Left ventricle myocardium superior (tissue), 1 donor: ENCODE measurements around the gene SFMBT2. TPM values are rescaled to one million over a fixed set of nuclear protein-coding genes. Genes with fewer than 3 reads are reported as not detected.
A peak's percentile ranks its signal among the peaks of the same experiment; 100 is the strongest.

ENCODE experiments used
- ATAC-seq: fragments of 200-7000 bp; cut with Tn5 transposase; one replicate; pipeline ENCODE4 v1.9.1; 2020; ENCODE audit warnings: mild to moderate bottlenecking, moderate library complexity
- DNase-seq: peaks from one replicate; pipeline ENCODE4 v3.0.0-alpha.2; 2020
- intact Hi-C: fragments of 100-400 bp; cut with micrococcal nuclease; formaldehyde crosslinking; loops from one replicate; pipeline ENCODE4 v1.11.0; 2022
- total RNA-seq: library from RNA; stranded (reverse); fragmentation: NEBNext Ultra II Directional; extraction: Animal tissue kit (Norgen Biotek cat#: 25700); gene quantifications from one replicate; pipeline ENCODE4 v1.2.1, GENCODE V29; 2021
- donor health status: DM: no; HTN: yes; CAD: no; lungs with severe emphysema.

The SFMBT2 gene
- total RNA-seq, 1 donor from 2014 or later, result 11.0 TPM

DNA sequence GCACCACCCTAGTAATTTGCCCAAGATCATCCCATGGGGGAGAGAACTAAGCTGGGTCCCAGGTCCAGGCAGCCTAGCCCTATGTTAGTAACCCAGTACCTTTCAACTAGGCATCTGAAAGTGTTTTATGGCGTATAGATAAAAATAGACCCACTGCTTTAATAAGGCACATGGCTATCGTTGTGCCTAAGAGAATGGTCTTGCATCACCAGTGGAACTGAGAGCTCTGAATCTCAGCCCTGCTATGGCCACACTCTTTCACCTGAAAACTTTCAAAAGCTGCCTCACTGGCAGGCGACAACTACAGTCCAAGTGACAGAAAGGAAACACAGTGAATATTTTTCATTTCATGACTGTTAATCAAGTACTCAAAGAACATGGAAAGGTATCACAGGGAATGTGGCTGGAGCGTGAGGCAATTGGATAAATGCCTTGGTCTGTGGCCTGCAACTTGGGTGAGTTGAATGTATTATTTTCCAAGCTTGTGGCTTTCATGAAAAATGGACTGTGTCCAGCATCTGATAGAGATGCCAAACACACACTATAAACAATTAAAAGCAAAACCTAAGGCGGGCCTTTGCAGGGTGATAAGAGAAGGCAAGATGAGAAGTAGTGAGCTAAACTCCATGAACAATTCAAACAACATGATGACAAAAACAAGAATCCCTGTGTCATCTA lies 18.0 kb upstream of the SFMBT2 start:
- DNase-seq (no peak), ATAC-seq (no peak)
- intact Hi-C loops, result loop anchor here (10.0 kb wide), 1 partner anchor 514 kb away; no protein-coding TSS in a partner anchor

GRCh38 chr10:7426349-7426748 lies 15.5 kb upstream of the SFMBT2 start:
- intact Hi-C loops, result loop anchor here (10.0 kb wide), 1 partner anchor 512 kb away; no protein-coding TSS in a partner anchor
- ATAC-seq (no peak), DNase-seq (no peak)

DNA sequence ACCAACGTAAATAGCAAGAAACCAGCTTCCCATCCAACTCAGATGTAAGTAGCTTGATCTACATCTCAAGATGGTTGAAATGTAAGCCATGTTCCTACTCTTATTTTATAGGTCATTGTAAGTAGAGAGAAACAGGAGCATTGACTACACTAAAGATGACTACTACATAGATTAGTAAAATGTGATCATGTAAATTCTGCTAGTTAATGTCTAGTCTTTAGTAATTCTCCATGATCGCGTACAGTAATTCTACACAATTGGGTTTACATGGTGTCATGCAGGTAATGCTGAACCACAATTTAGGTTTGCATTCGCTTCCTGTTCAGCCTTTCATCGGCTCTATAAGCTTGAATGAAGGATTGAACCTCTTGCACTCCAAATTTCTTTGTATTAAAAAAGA lies 14.9 kb upstream of the SFMBT2 start:
- DNase-seq, result no peak
- ATAC-seq, result no peak
- intact Hi-C loops, result loop anchor here (10.0 kb wide), 1 partner anchor 511 kb away; no protein-coding TSS in a partner anchor

GRCh38 chr10:7424919-7425318 lies 14.1 kb upstream of the SFMBT2 start:
- ATAC-seq (no peak), DNase-seq (no peak)
- intact Hi-C loops, result loop anchor here (10.0 kb wide), 1 partner anchor 510 kb away; no protein-coding TSS in a partner anchor

GRCh38 chr10:7424315-7424714 lies 13.5 kb upstream of the SFMBT2 start:
- intact Hi-C loops, result loop anchor here (10.0 kb wide), 1 partner anchor 510 kb away; no protein-coding TSS in a partner anchor
- DNase-seq (no peak), ATAC-seq (no peak)

- no peak for DNase-seq
- no peak for ATAC-seq
- intact Hi-C loops, result loop anchor here (10.0 kb wide), 1 partner anchor 509 kb away; no protein-coding TSS in a partner anchor
Observed at GRCh38 chr10:7423521-7423920, 12.7 kb upstream of the SFMBT2 start.

GRCh38 chr10:7421526-7421925 lies 10.7 kb upstream of the SFMBT2 start:
- DNase-seq (no peak), ATAC-seq (no peak)
- intact Hi-C loops, result loop anchor here (10.0 kb wide), 1 partner anchor 507 kb away; no protein-coding TSS in a partner anchor

- ATAC-seq (no peak), DNase-seq (no peak)
- intact Hi-C loops, result loop anchor here (10.0 kb wide), 2 partner anchors 505 to 745 kb away; no protein-coding TSS in a partner anchor
Observed at GRCh38 chr10:7419998-7420397, 9.2 kb upstream of the SFMBT2 start.

- no peak for DNase-seq
- no peak for ATAC-seq
- intact Hi-C loops, result loop anchor here (10.0 kb wide), 1 partner anchor 743 kb away; no protein-coding TSS in a partner anchor
Observed at GRCh38 chr10:7417807-7418206, 7.0 kb upstream of the SFMBT2 start.

DNA sequence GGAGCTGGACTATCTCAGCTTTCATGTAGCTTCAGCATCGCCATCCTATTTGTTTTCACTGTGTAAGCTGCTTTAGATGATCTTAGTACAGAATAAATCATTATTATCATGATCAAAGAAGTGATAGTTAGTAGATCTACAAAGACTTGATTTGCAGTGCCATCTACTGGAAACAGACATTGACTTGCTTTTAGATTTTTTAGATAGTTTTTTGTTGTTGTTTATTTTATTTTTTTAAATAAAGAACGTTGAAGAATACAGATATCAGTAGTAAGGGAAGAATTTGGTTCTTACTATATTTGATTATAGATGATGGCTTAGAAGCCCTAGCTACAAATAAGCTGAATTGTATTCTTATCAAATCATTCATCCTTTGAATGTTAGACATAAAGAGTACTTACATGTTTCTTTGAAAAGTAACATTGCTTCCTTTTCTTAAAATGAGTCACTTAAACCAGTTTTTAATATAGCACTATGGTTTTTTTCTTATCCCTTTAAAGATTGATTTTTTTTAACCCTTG lies 6.3 kb upstream of the SFMBT2 start:
- intact Hi-C loops, result loop anchor here (10.0 kb wide), 1 partner anchor 742 kb away; no protein-coding TSS in a partner anchor
- no peak for DNase-seq
- ATAC-seq, result no peak

GRCh38 chr10:7414766-7415165 lies 3.9 kb upstream of the SFMBT2 start:
- intact Hi-C loops, result loop anchor here (10.0 kb wide), 1 partner anchor 740 kb away; no protein-coding TSS in a partner anchor
- ATAC-seq (no peak), DNase-seq (no peak)

DNA sequence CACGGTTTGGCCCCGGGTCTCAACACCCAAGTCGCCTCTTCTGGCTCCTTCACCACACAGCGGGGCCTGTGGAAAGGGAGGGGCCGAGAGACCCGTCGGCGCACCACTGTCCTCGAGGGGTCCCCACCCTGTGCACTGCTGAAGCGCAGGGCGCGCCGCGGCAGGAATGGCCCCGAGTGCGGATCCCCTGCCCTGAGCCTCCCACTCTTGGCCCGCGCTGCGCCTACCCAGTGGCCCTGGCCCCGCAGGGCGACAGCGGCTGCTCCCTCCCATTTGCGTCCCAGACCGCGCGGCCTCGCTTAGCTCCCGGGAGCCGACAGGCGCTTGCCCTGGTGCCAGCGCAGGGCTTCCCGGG lies 2.1 kb upstream of the SFMBT2 start:
- intact Hi-C loops, result loop anchor here (10.0 kb wide), 1 partner anchor 738 kb away; no protein-coding TSS in a partner anchor
- DNase-seq, result no peak

DNA sequence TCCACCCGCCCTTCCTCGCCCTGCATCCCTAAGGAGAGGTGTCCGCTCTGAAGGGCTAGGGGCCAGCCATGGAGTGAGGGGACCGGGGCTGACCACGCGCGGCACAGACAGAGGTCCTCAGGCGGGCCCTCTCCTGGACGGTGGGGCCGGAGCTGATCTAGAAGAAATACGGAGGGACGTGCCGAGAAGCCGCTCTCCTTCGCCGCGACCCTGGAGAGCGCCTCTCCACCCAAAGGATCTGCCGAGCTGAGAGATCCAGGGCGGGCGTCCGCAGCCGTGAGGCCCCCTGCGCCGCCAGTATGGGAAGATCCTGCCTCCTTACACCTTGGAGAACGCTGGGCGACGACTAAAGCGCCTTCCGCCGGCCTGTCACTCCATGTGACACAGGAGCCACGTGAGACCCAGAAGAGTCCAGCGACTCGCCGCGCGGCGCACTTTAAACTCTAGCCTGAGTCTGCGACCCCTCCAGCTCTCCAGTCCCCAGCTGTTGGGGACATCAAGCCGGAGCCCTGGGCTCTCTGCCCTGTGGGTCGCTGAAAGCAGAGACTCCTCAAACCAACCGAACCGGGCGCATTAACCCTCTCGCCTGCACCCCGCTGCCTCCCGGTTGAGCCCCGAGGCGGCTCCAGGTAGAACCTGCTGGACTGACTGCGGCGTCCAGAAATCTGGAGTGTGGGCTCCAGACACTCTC lies 1.5 kb upstream of the SFMBT2 start:
- ATAC-seq, result peak; percentile 6
- intact Hi-C loops, result loop anchor here (10.0 kb wide), 1 partner anchor 738 kb away; no protein-coding TSS in a partner anchor
- DNase-seq, result peak; percentile 63

More for the DNA sequence above, 2.1 kb upstream of the SFMBT2 start:
- ATAC-seq, result no peak

DNA sequence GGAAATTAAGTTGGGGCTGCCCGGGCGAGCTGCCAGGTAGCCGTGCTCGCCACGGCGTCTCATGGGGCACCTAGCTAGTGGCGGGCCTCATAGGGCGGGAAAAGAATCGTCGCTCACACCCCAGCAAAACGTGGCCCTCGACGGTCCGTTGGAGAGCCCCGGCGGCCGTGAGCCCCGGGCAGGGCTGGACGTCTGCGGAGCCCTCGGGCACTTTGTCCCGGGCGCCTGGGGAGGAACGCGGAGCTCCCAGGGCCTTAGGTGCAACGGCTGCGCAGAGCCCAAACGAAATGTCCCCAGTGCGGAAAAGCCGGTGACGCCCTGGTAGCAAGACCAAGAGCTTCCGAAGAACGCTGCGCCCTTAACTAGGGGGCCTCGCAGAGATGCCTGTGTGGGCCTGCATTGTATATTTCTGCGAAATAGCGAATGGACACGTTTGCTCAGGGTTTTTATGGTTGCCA lies 866 bp upstream of the SFMBT2 start:
- intact Hi-C loops, result loop anchor here (10.0 kb wide), 1 partner anchor 737 kb away; no protein-coding TSS in a partner anchor
- peak; percentile 43 for DNase-seq

DNA sequence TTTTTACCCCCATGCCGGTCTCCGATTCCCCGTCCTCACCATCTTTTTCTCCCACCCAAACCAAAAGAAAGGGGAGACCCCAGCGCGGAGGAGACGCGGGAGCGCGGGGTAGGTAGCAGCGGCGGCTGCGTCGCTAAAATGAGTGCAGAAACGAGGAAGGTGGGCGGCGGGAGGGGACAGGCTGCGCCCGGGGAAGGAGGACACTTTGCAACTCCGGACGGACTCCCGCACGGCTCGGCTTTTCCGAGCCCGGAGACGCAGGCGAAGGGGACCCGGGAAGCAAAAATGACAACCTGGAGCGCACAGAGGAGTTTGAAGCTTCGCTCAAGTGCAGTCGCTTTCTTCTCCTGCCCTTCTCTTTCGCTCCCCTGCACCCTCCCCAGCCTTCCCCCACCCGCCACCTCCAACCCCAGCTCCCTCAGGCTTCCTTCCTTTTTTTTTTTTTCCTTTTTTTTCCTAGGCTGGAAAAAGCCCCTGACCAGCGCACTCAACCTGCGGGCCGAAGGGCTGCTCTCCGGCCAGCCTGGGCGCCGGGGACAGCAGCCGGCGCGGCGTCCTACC lies 453 bp downstream of the SFMBT2 start:
- intact Hi-C loops, result loop anchor here (10.0 kb wide), 1 partner anchor 736 kb away; no protein-coding TSS in a partner anchor
- peak; percentile 7 for ATAC-seq

More for the DNA sequence above, 866 bp upstream of the SFMBT2 start:
- ATAC-seq, result no peak

DNA sequence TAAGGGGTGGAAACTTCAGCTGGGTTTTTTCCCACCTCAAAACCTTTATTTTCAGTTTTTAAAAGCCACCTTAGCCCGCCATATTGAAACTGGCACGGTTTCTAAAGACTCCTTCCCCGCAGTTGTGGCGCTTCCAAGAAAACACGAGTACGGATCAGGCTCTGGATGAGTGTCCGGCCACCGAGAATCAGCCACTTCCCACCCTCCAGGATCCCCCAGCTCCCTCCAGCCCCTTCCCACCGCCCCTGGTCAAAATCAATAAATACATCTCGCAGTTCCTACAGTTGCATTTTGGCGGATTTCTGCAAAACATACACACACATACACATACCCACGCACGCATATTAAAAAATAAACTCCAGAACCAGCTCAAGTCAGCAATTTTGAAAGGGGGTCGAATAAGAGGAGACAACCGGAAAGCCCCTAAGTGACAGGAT lies 1.1 kb downstream of the SFMBT2 start:
- intact Hi-C loops, result loop anchor here (10.0 kb wide), 1 partner anchor 735 kb away; no protein-coding TSS in a partner anchor
- DNase-seq (no peak), ATAC-seq (no peak)

More for the DNA sequence above, 453 bp downstream of the SFMBT2 start:
- peak; percentile 44 for DNase-seq

DNA sequence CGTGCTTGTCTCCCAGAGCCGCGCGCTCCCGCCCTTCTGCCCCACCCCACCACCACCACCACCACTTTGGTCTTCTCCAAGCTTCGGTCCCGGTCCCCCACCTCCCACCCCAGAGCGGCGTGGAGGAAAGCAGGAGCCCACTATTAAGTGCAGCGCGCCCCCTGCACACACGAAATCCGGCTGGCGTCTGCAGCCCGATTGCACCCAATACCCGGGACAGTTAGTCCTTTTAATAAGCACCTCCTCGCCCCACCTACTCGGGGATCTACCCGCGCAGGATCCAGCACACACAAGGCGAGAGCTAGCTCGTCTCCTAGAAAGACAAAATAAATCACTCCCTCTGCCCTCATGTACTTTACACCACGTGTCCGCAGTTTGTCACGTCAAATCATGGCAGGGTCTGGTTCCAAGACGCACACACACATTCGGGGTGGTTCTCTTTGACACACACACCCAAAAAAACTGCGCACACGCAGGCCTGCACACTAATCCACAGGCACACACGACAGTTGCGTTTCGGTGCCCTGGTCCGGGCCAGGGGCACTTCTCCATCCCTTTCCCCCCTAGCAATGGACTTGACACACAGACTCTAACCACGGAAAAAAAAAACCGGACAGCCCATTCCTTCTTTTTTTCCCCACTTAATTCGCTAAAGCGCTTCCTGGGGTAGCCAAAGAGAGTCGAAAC lies 1.6 kb downstream of the SFMBT2 start:
- intact Hi-C loops, result no loop called here
- peak; percentile 6 for ATAC-seq
- DNase-seq, result peak; percentile 49

- ATAC-seq (peak; percentile 77), DNase-seq (peak; percentile 86)
Observed at GRCh38 chr10:7408291-7409044, 2.4 kb downstream of the SFMBT2 start.

More at GRCh38 chr10:7408291-7409044, 2.4 kb downstream of the SFMBT2 start:
- intact Hi-C loops, result no loop called here
